ENCODE results near the gene CSTA. TPM values are rescaled to one million over a fixed set of nuclear protein-coding genes. Genes with fewer than 3 reads are reported as not detected.

CSTA gene
- total and polyA plus RNA-seq, 2 donors from 2014 or later, result 0.80 to 4.6 TPM

GRCh38 chr3:122366379-122366749 lies 41.3 kb downstream of the CSTA start:
- peak overlapping the region in 1 of 2 donors; percentile 35 for H3K27ac ChIP-seq (ENCODE audit: low read depth in 2 of 2, low read length in 2 of 2)
- H3K36me3 ChIP-seq (ENCODE audit: control insufficient read depth in 2 of 3, insufficient read depth in 3 of 3, low read length in 3 of 3), result peaks cover 2 to 25% (median 9%) of the 10 kb centered on the region in 3 donors
- no peaks in the 10 kb centered on the region for H3K27me3 ChIP-seq (ENCODE audit: control insufficient read depth, insufficient read depth, low read length)
- H3K9ac ChIP-seq (ENCODE audit: low read length in 3 of 3), result no peak overlapping the region
- no peaks in the 10 kb centered on the region for H3K9me3 ChIP-seq (ENCODE audit: control insufficient read depth in 2 of 3, insufficient read depth in 1 of 3, low read length in 3 of 3)
- intact Hi-C loops (cut with DNase I), result no loop called here
- TF ChIP-seq CTCF (IDR thresholded peaks at IDR 0.05; ENCODE audit: borderline replicate concordance, extremely low read depth, insufficient read depth), result no peak
- FAIRE-seq (no peak), DNase-seq (no peak)
- H3K4me1 ChIP-seq (ENCODE audit: control insufficient read depth in 2 of 3, insufficient read depth in 2 of 3, low read depth in 1 of 3, low read length in 3 of 3), result no peaks in the 10 kb centered on the region
- no peak overlapping the region for H3K4me3 ChIP-seq (ENCODE audit: low read length in 3 of 3)

- intact Hi-C loops (cut with DNase I), result no loop called here
- Histone ChIP-seq H3K9ac (ENCODE audit: low read length in 3 of 3) (no peak overlapping the region), H3K9me3 (ENCODE audit: control insufficient read depth in 2 of 3, insufficient read depth in 1 of 3, low read length in 3 of 3) (no peaks in the 10 kb centered on the region), H3K4me1 (ENCODE audit: control insufficient read depth in 2 of 3, insufficient read depth in 2 of 3, low read depth in 1 of 3, low read length in 3 of 3) (no peaks in the 10 kb centered on the region), H3K27me3 (ENCODE audit: control insufficient read depth, insufficient read depth, low read length) (no peaks in the 10 kb centered on the region), H3K36me3 (ENCODE audit: control insufficient read depth in 2 of 3, insufficient read depth in 3 of 3, low read length in 3 of 3) (peaks cover 2 to 11% (median 5%) of the 10 kb centered on the region in 3 donors), H3K4me3 (ENCODE audit: low read length in 3 of 3) (no peak overlapping the region), H3K27ac (ENCODE audit: low read depth in 2 of 2, low read length in 2 of 2) (no peak overlapping the region)
- FAIRE-seq (no peak), DNase-seq (no peak)
- TF ChIP-seq CTCF (IDR thresholded peaks at IDR 0.05; ENCODE audit: borderline replicate concordance, extremely low read depth, insufficient read depth), result no peak
Measured at GRCh38 chr3:122374034-122374433, 49.0 kb downstream of the CSTA start.

- FAIRE-seq, result no peak
- Histone ChIP-seq H3K9me3 (ENCODE audit: control insufficient read depth in 2 of 3, insufficient read depth in 1 of 3, low read length in 3 of 3) (no peaks in the 10 kb centered on the region), H3K4me1 (ENCODE audit: control insufficient read depth in 2 of 3, insufficient read depth in 2 of 3, low read depth in 1 of 3, low read length in 3 of 3) (peaks cover 0 to 5% (median 0%) of the 10 kb centered on the region in 3 donors), H3K36me3 (ENCODE audit: control insufficient read depth in 2 of 3, insufficient read depth in 3 of 3, low read length in 3 of 3) (peaks cover 0 to 3% (median 0%) of the 10 kb centered on the region in 3 donors), H3K9ac (ENCODE audit: low read length in 3 of 3) (no peak overlapping the region), H3K4me3 (ENCODE audit: low read length in 3 of 3) (no peak overlapping the region), H3K27ac (ENCODE audit: low read depth in 2 of 2, low read length in 2 of 2) (no peak overlapping the region), H3K27me3 (ENCODE audit: control insufficient read depth, insufficient read depth, low read length) (no peaks in the 10 kb centered on the region)
- intact Hi-C loops (cut with DNase I), result no loop called here
- no peak for TF ChIP-seq CTCF (IDR thresholded peaks at IDR 0.05; ENCODE audit: borderline replicate concordance, extremely low read depth, insufficient read depth)
- DNase-seq, result no peak
Measured at GRCh38 chr3:122377975-122378374, 52.9 kb downstream of the CSTA start.

All from kidney (tissue), 14 donors.